Activated naive CD4-positive, alpha-beta T cell treated with anti-CD3 and anti-CD28 coated beads, Interleukin-2, amount 10 ng/mL, durations not matched to agents 5 hours and 36 hours (primary cell): ENCODE results near the gene CFHR4. TPM values are rescaled to one million over a fixed set of nuclear protein-coding genes. Genes with fewer than 3 reads are reported as not detected.

Experiments used
- total RNA-seq, 2 experiments: library from RNA; stranded (reverse); gene quantifications; one replicate each; pipeline ENCODE4 v1.2.3, GENCODE V29; 2021

The CFHR4 gene
- not detected for total RNA-seq

DNA sequence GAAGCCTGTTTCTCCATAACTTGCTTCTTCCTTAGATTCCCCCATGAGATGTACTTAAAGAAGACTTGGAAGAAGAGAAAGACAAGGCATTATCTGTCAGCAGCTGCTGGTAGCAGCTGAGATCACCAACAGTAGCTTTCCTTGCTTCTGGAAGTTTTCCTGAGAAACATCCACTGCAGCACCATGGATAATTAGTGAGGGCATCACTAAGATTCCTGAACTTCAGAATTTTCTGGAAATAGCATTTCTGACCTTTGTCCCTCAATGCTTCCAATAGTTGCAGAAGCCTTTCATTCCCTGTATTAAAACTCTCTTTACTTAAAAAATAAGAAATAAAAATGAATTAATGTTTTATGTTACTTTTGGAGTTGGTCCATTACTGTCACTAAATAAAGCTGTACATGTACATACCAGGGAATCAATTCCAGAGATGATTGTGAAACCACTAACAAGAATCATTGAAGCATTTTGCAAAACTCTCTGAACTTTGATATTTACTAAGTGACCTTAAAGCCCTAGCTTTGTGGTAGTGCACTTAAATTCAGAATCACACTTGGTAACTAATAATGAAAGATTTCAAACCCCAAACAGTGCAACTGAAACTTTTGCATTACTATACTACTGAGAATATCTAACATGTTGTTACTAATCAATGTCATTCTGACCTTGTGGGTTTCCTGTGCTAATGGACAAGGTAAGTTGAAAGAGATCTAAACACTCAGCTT lies at the start of gene CFHR4:
TSS of gene CFHR4 (plus strand) at position 538 of the 725 bp plus-strand sequence. CDS start at position 637, 99 bp downstream.

DNA sequence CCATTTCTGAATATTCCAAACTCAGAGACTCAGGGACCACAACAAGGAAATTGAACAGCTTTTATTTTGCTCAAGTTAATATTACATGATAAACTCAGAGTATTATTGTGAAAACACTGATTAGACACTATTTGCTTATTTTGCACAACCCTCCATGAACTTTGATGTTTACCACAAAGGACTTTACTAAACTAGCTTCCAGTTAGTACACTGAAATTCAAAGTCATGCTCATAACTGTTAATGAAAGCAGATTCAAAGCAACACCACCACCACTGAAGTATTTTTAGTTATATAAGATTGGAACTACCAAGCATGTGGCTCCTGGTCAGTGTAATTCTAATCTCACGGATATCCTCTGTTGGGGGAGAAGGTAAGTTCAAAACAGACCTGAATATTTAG lies 55.7 kb downstream of the CFHR4 start, which contains the start of gene CFHR2:
TSS of gene CFHR2 (plus strand) at position 171 of the 400 bp plus-strand sequence. CDS start at position 314, 143 bp downstream.

Other genes with a start within 250 kb of the CFHR4 start
- gene CFH, start 236.0 kb upstream of the CFHR4 start, total RNA-seq = 1 to 10 TPM; 1.4 to 1.7 TPM
- gene CFHR3, start 113.2 kb upstream of the CFHR4 start, total RNA-seq = not detected
- gene CFHR1, start 68.3 kb upstream of the CFHR4 start, total RNA-seq = not detected
- gene CFHR2, start 55.7 kb downstream of the CFHR4 start, total RNA-seq = not detected
- not detected for gene CFHR5, start 89.5 kb downstream of the CFHR4 start, total RNA-seq
- not detected for gene F13B, start 179.2 kb downstream of the CFHR4 start, total RNA-seq